Retinal pigment epithelial cell (primary cell): ENCODE data around the gene UGT2B17.

Source experiments
- DNase-seq: peaks from one replicate; pipeline ENCODE4 v3.0.0-alpha.2; 2010; ENCODE audit warnings: low read depth
- H3K4me3 ChIP-seq: 2 replicates; pipeline ENCODE4 v1.5.1; 2011; ENCODE audit warnings: mild to moderate bottlenecking, low read length, control low read depth, moderate library complexity
- TF ChIP-seq, protein P1 (sequence below): conservative IDR thresholded peaks from 2 replicates; pipeline ENCODE4 v1.5.1; 2011; ENCODE audit warnings: low read depth, low read length, control low read depth, inconsistent platforms

Gene UGT2B17

DNA sequence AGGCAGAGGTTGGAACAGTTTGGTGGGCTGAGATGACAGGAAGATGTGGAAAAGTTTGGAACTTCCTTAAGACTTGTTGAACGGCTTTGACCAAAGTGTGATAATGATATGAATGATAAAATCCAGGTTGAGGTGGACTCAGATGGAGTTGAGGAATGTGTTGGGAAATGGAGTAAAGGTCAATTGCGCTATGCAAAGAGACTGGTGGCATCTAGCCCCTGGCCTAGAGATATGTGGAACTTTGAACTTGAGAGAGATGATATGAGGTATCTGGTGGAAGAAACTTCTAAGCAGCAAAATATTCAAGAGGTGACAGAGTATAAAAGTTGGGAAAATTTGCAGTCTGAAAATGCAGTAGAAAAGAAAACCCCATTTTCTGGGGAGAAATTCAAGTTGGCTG, 21.4 kb upstream of the UGT2B17 start:
- H3K4me3 ChIP-seq: no peak overlapping the region

DNA sequence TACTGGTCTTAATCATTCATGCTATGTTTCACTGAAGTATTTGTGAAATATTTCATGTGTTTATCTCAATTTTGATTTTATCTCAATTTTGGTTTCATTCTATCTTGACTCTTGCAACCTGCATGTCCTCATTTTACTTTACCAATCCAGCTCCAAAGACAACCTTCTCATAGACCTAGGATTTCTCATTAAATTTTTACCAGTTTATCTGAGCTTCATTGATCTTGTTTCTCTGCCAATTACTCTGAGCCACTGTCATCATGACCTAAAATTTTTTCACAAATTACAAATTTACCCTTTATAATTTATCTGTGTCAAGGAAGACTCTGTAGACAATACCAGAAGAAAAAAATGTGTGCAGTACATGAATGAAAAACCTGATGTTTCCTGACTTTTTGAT, 18.6 kb upstream of the UGT2B17 start:
- TF ChIP-seq, protein P1, sequence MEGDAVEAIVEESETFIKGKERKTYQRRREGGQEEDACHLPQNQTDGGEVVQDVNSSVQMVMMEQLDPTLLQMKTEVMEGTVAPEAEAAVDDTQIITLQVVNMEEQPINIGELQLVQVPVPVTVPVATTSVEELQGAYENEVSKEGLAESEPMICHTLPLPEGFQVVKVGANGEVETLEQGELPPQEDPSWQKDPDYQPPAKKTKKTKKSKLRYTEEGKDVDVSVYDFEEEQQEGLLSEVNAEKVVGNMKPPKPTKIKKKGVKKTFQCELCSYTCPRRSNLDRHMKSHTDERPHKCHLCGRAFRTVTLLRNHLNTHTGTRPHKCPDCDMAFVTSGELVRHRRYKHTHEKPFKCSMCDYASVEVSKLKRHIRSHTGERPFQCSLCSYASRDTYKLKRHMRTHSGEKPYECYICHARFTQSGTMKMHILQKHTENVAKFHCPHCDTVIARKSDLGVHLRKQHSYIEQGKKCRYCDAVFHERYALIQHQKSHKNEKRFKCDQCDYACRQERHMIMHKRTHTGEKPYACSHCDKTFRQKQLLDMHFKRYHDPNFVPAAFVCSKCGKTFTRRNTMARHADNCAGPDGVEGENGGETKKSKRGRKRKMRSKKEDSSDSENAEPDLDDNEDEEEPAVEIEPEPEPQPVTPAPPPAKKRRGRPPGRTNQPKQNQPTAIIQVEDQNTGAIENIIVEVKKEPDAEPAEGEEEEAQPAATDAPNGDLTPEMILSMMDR: no peak
- no peak for DNase-seq
- H3K4me3 ChIP-seq: no peak overlapping the region

More for the DNA sequence above, 21.4 kb upstream of the UGT2B17 start:
- no peak for DNase-seq
- TF ChIP-seq, protein P1: no peak

DNA sequence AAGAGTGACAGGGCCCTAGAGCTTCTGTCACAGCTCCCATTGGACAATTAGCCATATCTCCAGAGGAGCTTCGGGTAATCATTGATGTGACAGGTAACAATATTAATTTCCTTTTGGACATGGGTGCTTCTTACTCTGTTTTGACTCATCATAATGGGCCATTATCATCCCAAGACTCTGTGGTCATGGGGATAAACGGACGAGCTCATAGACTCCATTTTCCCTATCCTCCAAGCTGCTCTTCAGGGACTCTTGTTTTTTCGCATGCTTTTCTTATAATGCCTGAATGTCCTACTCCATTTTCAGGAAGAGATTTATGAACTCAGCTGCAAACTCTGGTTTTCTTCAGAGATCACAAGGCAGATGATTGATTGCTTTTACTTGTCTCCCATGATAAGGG, 17.0 kb upstream of the UGT2B17 start:
- no peak for DNase-seq
- TF ChIP-seq, protein P1: no peak
- no peak overlapping the region for H3K4me3 ChIP-seq

DNA sequence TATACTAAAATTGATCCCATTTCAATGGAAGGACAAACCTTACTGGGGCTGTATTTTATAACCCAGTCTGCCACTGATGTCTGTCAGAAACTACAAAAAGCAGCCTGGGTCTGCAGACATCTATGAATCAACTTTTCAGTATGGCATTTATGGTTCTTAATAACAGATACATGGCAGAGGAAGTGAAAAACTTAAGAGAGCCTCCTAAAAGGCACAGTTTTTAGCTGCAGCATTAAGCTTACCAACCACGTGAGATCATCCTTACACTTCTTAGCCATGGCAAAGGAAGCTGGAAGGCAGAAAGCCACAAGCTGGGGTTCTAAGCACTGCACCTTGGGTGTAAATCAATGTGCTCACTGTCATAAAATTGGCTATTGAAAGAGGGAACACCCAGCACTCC, 16.6 kb upstream of the UGT2B17 start:
- TF ChIP-seq, protein P1: no peak
- DNase-seq: no peak
- no peak overlapping the region for H3K4me3 ChIP-seq

DNA sequence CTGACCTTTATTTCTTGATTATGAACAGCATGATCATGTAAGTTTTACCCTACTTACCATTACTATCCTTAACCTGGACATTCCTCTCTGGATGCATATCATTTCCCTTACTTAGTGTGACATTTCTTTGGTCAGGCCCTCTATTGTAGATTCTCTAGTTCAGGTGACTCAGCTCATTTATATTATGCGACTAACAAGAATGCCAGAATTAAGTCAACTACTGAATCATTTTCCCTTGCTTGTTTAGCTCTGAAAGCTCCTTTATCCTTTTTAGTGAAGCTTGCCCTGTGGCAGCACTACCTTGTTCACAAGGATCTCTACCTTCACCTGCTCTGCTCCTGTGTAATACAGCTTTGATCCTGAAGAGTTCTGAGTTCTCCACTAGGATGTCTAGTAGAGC, 15.1 kb upstream of the UGT2B17 start:
- peak; percentile 1 for DNase-seq
- H3K4me3 ChIP-seq: no peak overlapping the region
- TF ChIP-seq, protein P1: no peak

DNA sequence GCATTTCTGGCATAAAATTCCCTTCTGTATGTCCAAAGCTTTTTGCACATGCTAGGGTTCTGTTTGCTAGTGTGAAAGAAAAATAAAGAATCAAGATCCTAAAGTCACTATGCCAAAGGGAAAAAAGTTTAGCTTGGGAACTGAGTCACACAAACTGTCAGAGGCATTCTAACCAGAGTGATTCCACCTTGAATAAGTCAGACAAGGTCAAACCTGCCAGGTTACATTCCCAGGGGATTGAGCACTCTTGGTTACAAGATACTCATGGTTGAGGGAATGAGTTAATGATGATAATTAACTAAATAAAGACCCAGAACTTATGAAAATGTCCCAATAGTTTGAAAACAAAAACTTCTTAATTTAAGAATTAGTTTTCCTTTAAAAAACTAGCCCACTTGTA, 13.7 kb upstream of the UGT2B17 start:
- TF ChIP-seq, protein P1: no peak
- no peak for DNase-seq
- no peak overlapping the region for H3K4me3 ChIP-seq

DNA sequence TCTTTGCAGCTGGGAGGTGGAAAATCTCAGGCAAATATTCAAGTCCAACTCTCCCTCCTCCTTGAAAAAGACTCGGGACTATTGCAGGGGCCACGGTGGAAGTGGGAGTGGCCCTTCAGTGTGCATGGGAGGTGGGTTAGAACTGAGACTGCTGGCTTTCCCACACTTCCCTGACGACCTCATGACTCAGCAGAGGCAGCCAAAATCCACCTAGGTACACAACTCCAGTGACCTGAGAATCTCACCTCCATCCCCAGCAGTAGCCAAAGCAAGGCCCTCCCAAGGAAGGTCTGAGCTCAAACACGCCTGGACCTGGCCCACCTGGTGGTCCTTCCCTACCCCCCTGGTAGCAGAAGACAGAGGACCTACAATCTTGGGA, 6.2 kb upstream of the UGT2B17 start:
- TF ChIP-seq, protein P1: no peak
- no peak overlapping the region for H3K4me3 ChIP-seq
- no peak for DNase-seq
